NK-92 (cell line): ENCODE data around the gene CDK4.
"Not testable (repeated sequence)": the region's sequence is repeated elsewhere in the genome, so short reads cannot be mapped to it uniquely, and the experiment has no call there.

ENCODE experiments used
- DNase-seq: peaks from one replicate; lab custom pipeline; 2025; ENCODE audit not compliant: unreplicated experiment; lab: John Stamatoyannopoulos, UW

Gene CDK4

DNA sequence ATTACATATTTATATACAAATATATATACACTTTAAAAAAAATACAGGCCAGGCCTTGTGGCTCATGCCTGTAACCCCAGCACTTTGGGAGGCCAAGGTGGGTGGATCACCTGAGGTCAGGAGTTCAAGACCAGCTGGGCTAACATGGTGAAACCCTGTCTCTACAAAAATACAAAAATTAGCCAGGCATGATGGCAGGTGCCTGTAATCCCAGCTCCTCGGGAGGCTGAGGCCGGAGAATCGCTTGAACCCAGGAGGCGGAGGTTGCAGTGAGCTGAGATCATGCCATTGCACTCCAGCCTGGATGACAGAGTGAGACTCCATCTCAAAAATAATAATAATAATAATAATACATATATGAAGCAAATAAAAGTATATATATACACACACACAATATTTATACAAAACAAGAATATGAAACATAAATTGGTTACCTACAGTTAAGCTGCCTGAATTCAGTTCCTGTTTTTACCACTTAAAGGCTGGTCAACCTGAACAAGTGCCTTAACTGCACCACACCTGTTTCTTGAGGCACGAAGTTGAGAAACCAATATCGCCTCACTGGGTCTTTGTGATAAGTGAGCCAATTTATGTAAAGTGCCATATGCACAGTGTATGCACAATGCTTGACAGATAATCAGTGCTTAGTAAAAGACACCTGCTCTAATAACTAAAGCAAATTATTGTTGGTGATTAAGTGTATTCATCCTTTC, 36.9 kb downstream of the CDK4 start:
- not testable (repeated sequence) for DNase-seq

- DNase-seq = no peak
These were observed 38.9 kb downstream of the CDK4 start for GRCh38 chr12:57713209-57713608.

DNA sequence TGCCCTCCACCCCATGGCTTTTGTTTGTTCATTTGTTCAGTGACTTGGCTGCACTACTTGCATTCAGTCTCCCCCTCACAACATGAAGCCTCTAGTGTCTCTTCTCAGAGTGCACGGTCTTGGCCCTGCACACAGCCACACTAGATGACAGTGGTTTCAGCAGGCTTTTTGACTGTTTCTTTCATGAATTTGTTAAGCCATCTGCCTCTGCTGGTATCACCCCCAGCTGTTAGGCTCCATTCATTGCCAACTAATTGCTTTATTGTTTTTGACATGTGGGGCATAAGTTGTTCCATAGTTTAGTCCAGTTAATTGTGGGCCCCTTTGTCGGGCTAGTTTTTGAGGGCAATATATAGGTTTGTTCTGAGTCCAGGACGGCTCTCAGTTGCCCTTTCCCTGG, 39.4 kb downstream of the CDK4 start:
- no peak for DNase-seq

DNA sequence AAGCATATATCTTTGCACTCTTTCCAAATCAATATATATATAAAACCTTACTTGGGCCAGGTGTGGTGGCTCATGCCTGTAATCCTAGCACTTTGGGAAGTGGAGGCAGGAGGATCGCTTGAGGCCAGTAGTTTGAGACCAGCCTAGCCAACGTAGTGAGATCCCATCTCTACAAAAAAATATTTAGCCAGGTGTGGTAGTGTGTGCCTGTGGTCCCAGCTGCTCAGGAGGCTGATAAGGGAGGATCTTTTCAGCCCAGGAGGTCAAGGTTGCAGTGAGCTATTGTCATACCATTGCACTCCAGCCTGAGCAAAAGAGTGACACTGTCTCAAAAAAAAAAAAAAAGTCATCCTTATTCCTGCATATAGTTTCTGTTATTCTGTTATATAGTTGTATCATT, 43.8 kb downstream of the CDK4 start:
- DNase-seq = no peak

DNA sequence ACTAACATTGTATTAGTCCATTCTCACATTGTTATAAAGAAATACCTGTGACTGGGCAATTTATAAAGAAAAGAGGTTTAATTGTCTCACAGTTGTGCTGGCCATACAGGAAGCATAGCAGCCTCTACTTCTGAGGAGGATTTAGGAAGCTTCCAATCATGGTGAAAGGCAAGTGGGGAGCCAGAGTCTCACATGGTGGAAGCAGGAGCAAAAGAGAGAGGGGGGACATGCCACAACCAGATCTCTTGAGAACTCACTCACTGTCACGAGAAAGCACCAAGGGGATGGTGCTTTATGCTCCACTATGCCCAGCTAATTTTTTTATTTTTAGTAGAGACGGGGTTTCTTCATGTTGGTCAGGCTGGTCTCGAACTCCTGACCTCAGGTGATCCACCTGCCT, 44.9 kb downstream of the CDK4 start:
- no peak for DNase-seq

GRCh38 chr12:57700317-57700716, 51.8 kb downstream of the CDK4 start:
- no peak for DNase-seq

GRCh38 chr12:57698414-57698813, 53.7 kb downstream of the CDK4 start:
- no peak for DNase-seq
